Tibial nerve (tissue), 4 donors: ENCODE data around the gene ADCY4. TPM values are rescaled to one million over a fixed set of nuclear protein-coding genes. Genes with fewer than 3 reads are reported as not detected.

ENCODE experiments used
- DNase-seq, 2 donors: peaks; one replicate each; pipeline ENCODE4 v3.0.0-alpha.2; 2019; ENCODE audit warnings: low spot score in 2 of 2
- H3K27ac ChIP-seq, 4 donors: fragments of 200-600 bp; sonication (generic) in 3 of 4; one replicate each; pipeline ENCODE4 v1.5.1; 2017 to 2019; ENCODE audit warnings: mild to moderate bottlenecking in 1 of 4
- H3K27me3 ChIP-seq, 2 donors: fragments of 200-600 bp; sonication (generic) in 1 of 2; one replicate each; pipeline versions ENCODE4 v1.5.1 to v1.6.0; 2017 to 2019
- H3K36me3 ChIP-seq, 3 donors: fragments of 200-600 bp; sonication (generic); one replicate each; pipeline ENCODE4 v1.5.1; 2018 to 2019
- H3K4me1 ChIP-seq, 4 donors: fragments of 200-600 bp; sonication (generic) in 3 of 4; one replicate each; pipeline ENCODE4 v1.5.1; 2017 to 2019
- H3K4me3 ChIP-seq, 4 donors: fragments of 200-600 bp; sonication (generic) in 3 of 4; one replicate each; pipeline ENCODE4 v1.5.1; 2017 to 2019; ENCODE audit warnings: mild to moderate bottlenecking in 1 of 4, moderate library complexity in 1 of 4
- H3K9me3 ChIP-seq, 4 donors: fragments of 200-600 bp; sonication (generic) in 3 of 4; one replicate each; pipeline ENCODE4 v1.5.1; 2017 to 2019
- EP300 ChIP-seq, 2 donors: sonication (generic); formaldehyde crosslinking; IDR thresholded peaks; one replicate each; pipeline ENCODE4 v1.6.1; 2017; ENCODE audit warnings: antibody characterized with exemption in 2 of 2, mild to moderate bottlenecking in 1 of 2
- POLR2A ChIP-seq, 2 donors: fragments of 450-650 bp; IDR thresholded peaks; one replicate each; pipeline ENCODE4 v1.6.1; 2017; ENCODE audit warnings: antibody characterized with exemption in 2 of 2, mild to moderate bottlenecking in 2 of 2, moderate library complexity in 2 of 2
- WGBS, 2 donors: methylation state at CpG; one replicate each; pipeline ENCODE4 v1.1.5; 2018; 5-methylcytosine and 5-hydroxymethylcytosine counted together
- total RNA-seq, 4 donors: library from RNA; depleted of rRNA; stranded (reverse); fragments of >200 nt; gene quantifications; one replicate each; pipeline ENCODE4 v1.1.0, GENCODE V29; 2016
- TF ChIP-seq, protein P1 (sequence below), 5 experiments: fragments of 200-600 bp in 3 of 5; fragments of 450-650 bp in 2 of 5; sonication (generic) in 3 of 5; IDR thresholded peaks; one replicate each; pipeline ENCODE4 v1.5.1; 2016 to 2019; ENCODE audit warnings: antibody characterized with exemption in 5 of 5, mild to moderate bottlenecking in 3 of 5, moderate library complexity in 2 of 5

Gene ADCY4
- total RNA-seq, 4 donors from 2014 or later, result 32.0 to 68.1 (median 53.2) TPM

DNA sequence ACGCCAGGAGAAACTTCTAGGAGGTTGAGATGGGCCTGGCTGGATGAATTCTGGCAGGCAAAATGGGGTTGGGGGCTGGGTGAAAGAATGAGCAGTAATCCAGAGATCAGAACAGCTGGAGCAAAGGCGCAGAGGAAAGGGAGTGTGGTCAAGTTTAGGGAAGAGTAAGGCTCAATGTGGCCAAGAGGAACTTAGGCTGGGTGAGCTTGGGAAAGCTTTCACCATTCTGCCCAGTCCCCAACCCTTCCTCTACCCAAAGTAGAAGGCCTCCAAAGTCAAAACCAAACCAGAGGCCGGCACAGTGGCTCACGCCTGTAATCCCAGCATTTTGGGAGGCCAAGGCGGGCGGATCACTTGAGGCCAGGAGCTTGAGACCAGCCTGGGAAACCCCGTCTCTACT is 53.2 kb downstream of the ADCY4 start:
- WGBS, 2 donors, result 80 to 93% methylated on average over 7 of the region's 7 CpGs
- TF ChIP-seq, protein P1, sequence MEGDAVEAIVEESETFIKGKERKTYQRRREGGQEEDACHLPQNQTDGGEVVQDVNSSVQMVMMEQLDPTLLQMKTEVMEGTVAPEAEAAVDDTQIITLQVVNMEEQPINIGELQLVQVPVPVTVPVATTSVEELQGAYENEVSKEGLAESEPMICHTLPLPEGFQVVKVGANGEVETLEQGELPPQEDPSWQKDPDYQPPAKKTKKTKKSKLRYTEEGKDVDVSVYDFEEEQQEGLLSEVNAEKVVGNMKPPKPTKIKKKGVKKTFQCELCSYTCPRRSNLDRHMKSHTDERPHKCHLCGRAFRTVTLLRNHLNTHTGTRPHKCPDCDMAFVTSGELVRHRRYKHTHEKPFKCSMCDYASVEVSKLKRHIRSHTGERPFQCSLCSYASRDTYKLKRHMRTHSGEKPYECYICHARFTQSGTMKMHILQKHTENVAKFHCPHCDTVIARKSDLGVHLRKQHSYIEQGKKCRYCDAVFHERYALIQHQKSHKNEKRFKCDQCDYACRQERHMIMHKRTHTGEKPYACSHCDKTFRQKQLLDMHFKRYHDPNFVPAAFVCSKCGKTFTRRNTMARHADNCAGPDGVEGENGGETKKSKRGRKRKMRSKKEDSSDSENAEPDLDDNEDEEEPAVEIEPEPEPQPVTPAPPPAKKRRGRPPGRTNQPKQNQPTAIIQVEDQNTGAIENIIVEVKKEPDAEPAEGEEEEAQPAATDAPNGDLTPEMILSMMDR (IDR thresholded peaks at IDR 0.05), result no peak
- TF ChIP-seq EP300 (IDR thresholded peaks at IDR 0.05) (no peak), POLR2A (IDR thresholded peaks at IDR 0.05) (no peak)
- no peaks in the 10 kb centered on the region for H3K36me3 ChIP-seq
- no peak for DNase-seq
- no peaks in the 10 kb centered on the region for H3K9me3 ChIP-seq
- peaks cover 0 to 34% (median 11%) of the 10 kb centered on the region in 4 donors for H3K4me1 ChIP-seq
- H3K27ac ChIP-seq, result no peak overlapping the region
- no peaks in the 10 kb centered on the region for H3K27me3 ChIP-seq
- no peak overlapping the region for H3K4me3 ChIP-seq

GRCh38 chr14:24280797-24281460 is 53.9 kb downstream of the ADCY4 start:
- 77 to 79% methylated on average over 6 of the region's 6 CpGs for WGBS, 2 donors
- Histone ChIP-seq H3K36me3 (no peaks in the 10 kb centered on the region), H3K27ac (peak overlapping the region in 2 of 4 donors; percentile 50 to 63), H3K27me3 (no peaks in the 10 kb centered on the region), H3K9me3 (no peaks in the 10 kb centered on the region), H3K4me1 (peaks cover 0 to 34% (median 11%) of the 10 kb centered on the region in 4 donors), H3K4me3 (no peak overlapping the region)
- DNase-seq, result no peak
- TF ChIP-seq EP300 (IDR thresholded peaks at IDR 0.05) (no peak), POLR2A (IDR thresholded peaks at IDR 0.05) (no peak)
- TF ChIP-seq, protein P1 (IDR thresholded peaks at IDR 0.05), result no peak

- Histone ChIP-seq H3K9me3 (no peaks in the 10 kb centered on the region), H3K27ac (peak overlapping the region in 2 of 4 donors; percentile 12 to 63)
- WGBS, 2 donors, result 67 to 72% methylated on average over 10 to 11 of the region's 11 CpGs
These were observed 55.3 kb downstream of the ADCY4 start for GRCh38 chr14:24279301-24280186.

DNA sequence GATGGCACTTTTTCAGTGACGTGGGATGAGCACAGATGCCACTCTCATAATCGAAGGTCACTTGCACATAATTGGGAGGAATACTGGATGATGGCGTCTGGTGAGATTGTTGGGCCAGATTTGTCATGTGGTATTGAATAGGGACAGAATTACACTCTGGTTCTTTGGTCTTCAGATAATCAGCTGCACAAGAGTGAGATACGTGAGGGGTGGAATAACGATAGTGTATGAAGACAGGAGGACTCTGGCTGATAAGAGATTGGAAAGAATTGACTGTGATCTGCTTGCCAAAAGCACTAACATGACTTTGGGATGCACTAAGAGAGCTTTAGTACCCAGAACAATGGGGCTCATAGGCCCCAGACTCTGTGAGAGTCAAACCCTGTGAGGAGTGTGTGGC is 56.4 kb downstream of the ADCY4 start:
- peaks cover 0 to 34% (median 14%) of the 10 kb centered on the region in 4 donors for H3K4me1 ChIP-seq
- TF ChIP-seq, protein P1 (IDR thresholded peaks at IDR 0.05), result no peak
- TF ChIP-seq POLR2A (IDR thresholded peaks at IDR 0.05), result no peak
- TF ChIP-seq EP300 (IDR thresholded peaks at IDR 0.05), result no peak
- DNase-seq, result no peak
- no peaks in the 10 kb centered on the region for H3K36me3 ChIP-seq
- H3K27ac ChIP-seq, result no peak overlapping the region
- WGBS, 2 donors, result 93 to 94% methylated on average over 5 of the region's 5 CpGs
- no peak overlapping the region for H3K4me3 ChIP-seq
- no peaks in the 10 kb centered on the region for H3K9me3 ChIP-seq
- no peaks in the 10 kb centered on the region for H3K27me3 ChIP-seq

More at GRCh38 chr14:24279301-24280186, 55.3 kb downstream of the ADCY4 start:
- H3K4me1 ChIP-seq, result peaks cover 0 to 39% (median 11%) of the 10 kb centered on the region in 4 donors
- DNase-seq, result no peak
- TF ChIP-seq EP300 (IDR thresholded peaks at IDR 0.05) (no peak), POLR2A (IDR thresholded peaks at IDR 0.05) (no peak)
- TF ChIP-seq, protein P1 (IDR thresholded peaks at IDR 0.05), result peak in 1 of 5 experiments; percentile 18
- no peaks in the 10 kb centered on the region for H3K36me3 ChIP-seq
- H3K4me3 ChIP-seq, result no peak overlapping the region
- no peaks in the 10 kb centered on the region for H3K27me3 ChIP-seq
